GM21447 (cell line): Measurements from ENCODE around the gene HNF1A.
"Not testable (repeated sequence)": the region's sequence is repeated elsewhere in the genome, so short reads cannot be mapped to it uniquely, and the experiment has no call there.

ENCODE experiments used
- ATAC-seq: cut with Tn5 transposase; IDR thresholded peaks from one replicate; pipeline ENCODE4 v1.9.1; 2021; ENCODE audit not compliant: unreplicated experiment

HNF1A gene, protein sequence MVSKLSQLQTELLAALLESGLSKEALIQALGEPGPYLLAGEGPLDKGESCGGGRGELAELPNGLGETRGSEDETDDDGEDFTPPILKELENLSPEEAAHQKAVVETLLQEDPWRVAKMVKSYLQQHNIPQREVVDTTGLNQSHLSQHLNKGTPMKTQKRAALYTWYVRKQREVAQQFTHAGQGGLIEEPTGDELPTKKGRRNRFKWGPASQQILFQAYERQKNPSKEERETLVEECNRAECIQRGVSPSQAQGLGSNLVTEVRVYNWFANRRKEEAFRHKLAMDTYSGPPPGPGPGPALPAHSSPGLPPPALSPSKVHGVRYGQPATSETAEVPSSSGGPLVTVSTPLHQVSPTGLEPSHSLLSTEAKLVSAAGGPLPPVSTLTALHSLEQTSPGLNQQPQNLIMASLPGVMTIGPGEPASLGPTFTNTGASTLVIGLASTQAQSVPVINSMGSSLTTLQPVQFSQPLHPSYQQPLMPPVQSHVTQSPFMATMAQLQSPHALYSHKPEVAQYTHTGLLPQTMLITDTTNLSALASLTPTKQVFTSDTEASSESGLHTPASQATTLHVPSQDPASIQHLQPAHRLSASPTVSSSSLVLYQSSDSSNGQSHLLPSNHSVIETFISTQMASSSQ

DNA sequence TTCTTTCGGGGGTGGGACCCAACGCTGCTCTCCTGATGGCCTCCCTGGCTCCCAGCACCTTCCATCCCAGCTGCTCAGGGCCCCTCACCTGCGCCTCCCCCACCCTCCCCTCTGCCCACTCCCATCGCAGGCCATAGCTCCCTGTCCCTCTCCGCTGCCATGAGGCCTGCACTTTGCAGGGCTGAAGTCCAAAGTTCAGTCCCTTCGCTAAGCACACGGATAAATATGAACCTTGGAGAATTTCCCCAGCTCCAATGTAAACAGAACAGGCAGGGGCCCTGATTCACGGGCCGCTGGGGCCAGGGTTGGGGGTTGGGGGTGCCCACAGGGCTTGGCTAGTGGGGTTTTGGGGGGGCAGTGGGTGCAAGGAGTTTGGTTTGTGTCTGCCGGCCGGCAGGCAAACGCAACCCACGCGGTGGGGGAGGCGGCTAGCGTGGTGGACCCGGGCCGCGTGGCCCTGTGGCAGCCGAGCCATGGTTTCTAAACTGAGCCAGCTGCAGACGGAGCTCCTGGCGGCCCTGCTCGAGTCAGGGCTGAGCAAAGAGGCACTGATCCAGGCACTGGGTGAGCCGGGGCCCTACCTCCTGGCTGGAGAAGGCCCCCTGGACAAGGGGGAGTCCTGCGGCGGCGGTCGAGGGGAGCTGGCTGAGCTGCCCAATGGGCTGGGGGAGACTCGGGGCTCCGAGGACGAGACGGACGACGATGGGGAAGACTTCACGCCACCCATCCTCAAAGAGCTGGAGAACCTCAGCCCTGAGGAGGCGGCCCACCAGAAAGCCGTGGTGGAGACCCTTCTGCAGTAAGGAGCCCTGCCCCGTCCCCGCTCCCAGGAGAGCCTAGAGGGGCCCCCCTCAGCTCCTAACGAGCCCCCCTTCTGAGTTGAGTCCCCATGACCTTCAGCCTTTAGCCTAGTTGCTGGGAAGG, at the start of gene HNF1A:
HNF1A (plus strand) TSS at position 248 of the 924 bp plus-strand sequence; CDS start at position 474, 226 bp downstream.
- no peak for ATAC-seq

DNA sequence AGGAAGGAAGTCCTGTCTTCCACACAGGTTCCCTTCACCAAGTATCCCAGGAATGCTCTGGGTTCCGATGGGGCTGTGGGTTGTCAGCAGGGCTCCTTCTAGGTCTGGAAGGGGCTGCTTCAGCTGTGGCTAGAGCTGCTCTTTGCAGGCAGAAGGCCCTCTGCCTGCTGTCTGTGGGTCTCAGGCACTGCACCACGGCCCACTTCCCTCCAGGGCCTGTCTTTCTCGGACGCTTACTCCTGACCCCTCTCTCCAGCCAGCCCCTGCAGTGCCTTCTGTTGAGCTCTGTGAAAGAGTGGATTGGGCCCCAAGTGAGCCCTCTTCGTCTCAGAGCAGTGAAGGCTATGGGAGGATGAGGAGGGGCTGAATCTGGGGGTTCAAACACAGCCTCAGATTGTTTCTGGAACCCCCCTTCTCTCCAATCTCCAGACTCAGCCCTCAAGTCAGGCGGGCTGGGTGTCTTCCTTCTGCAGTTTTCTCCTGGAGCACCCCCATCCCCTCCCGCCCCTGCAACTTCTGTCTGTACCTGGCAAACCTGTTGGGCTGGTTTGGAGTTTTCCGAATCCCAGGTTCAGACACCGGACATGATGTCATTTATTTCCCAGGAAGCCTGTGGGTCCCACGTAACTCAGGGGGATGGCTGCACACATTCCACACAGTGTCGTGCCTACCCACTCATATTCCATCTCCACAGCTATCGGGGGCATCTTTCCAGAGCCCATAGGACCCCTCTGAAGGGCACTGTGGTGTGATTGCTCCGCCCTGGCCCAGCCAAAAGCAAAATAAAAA, 49.3 kb upstream of the HNF1A start:
- no peak for ATAC-seq

DNA sequence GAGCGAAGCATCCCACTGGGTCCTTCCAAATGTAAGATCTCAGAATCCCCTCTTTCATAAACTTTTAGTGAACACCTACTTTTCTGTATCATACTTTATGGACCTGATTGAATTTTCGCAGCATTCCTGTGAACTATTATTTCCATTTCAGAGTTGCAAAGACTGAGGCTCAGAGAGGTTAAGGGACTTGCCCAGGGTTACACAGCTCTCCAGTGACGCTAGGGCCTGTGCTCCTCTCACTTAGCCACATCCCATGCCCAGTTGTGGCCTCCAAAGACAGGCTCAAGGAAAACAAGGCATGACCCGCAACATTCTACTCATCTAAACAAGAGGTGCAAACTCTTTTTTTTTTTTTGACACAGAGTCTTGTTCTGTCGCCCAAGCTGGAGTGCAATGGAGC, 48.3 kb upstream of the HNF1A start:
- no peak for ATAC-seq

DNA sequence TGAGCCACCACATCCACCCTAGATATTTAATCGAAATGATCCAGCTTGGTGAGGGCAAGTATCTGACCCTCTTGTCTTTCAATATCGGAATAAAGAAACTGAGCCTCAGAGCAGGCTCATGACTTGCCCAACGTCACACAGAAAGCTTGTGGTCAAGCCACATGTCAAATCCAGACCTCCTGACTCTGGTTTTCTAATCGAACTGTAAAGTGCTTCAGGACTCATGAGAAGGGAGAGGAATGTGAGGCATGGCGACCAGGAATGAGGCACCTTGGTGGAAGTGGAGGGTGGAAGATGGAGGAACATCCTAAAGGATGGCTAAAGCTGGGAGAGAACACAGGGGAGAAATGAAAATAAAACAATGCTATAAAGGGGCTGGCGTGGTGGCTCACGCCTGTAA, 46.3 kb upstream of the HNF1A start:
- ATAC-seq = no peak

DNA sequence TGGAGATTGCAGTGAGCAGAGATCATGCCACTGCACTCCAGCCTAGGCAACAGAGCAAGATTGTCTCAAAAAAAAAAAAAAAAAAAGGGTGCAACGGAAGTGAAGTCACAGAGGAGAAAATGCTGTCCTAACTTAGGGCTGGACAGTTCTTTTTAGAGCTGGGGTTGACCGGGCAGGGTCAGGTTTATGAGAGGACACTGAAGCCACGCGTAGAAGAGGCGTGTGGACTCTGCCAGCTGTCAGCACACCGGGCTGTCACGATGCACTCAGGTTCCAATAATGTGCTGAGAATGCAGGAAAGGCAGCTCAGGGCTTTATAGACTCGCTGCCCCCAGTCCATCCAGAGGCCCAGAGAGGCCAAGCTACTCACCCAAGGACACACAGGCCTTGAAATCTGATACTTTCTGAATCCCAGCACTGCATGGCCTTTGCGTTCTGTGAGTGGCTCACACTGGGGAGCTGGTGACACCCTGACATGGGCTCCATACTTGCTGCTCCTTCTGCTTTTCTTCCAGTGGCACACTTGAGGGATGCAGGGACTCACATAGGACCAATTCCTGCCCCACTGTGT, 45.3 kb upstream of the HNF1A start:
- no peak for ATAC-seq

DNA sequence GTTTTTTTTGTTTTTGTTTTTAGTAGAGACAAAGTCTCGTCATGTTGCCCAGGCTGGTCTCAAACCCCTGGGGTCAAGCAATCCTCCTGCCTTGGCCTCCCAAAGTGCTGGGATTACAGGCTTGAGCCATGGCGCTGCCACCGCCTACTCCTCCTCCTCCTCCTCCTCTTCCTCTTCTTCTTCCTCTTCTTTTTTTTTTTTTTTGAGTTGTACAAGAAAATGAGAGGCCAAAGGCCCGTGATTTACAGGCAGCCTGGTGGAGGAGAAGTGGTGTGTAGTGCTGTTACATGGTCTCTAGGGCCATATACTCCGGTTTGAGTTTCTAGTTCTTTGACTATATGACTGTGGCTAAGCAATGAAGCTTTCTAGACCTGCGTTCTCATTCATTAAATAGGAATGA, 44.6 kb upstream of the HNF1A start:
- no peak for ATAC-seq

DNA sequence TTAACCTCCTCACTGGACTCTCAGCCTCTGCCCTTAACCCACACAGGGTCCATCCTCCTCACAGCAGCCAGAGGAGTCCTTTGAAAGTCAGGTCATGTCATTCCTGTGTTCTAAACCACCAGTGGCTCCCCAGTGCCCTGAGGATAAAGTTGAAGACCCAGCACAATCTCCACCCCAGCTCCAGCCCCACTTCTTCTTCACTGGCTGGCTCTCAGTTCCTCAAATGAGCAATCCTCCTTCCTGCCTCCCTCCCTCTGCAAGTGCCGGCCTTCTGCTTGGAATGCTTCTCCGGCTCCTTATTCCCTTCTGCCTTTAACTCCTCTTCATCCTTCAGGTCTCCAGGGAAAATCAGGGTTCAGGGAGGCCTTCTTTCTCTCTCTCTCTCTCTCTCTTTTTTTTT, 42.1 kb upstream of the HNF1A start:
- ATAC-seq = no peak

DNA sequence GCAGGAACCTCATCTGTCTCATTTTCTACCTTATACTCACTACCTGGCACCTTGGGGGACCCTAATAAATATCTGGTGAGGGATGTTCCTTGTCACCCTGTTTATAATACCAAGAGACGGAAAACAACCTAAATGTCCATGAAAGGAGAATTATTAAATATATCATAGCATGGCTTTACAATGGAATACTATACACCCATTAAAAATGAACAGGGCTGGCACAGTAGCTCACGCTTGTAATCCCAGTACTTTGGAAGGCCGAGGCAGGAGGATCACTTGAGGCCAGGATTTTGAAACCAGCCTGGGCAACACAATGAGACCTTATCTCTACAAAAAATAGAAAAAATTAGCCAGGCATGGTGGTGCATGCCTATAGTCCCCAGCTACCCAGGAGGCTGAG, 39.8 kb upstream of the HNF1A start:
- ATAC-seq = no peak

DNA sequence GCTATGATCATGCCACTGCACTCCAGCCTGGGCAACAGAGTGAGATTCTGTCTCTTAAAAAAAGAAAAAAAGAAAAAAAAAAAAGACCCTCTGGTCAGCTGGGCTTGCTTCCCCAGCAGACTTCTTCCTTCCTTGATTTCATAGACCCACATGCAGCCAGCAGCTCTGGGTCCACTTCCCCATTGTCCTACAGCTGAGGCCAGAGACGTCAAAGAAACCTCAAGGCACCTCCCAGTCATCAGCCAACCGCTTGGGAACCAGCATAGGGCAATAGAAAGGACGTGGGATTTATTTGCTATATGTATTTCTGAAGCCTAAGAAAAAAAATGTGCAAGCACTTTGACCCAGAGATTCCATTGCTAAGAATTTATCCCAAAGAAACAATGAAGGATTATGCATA, 38.8 kb upstream of the HNF1A start:
- ATAC-seq = no peak

DNA sequence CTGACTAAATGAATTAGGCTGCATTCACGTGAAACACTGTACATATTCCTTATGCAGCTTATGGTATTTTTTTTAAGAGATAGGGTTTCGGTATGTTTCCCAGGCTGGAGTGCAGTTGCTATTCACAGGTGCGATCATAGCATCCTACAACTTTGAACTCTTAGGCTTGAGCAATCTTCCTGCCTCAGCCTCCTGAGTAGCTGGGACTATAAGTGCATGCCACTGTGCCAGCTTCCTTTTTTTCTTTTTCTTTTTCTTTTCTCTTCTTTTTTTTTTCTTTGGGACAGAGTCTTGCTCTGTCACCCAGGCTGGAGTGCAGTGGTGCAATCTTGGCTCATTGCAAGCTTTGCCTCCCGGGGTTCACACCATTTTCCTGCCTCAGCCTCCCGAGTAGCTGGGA, 38.3 kb upstream of the HNF1A start:
- no peak for ATAC-seq

DNA sequence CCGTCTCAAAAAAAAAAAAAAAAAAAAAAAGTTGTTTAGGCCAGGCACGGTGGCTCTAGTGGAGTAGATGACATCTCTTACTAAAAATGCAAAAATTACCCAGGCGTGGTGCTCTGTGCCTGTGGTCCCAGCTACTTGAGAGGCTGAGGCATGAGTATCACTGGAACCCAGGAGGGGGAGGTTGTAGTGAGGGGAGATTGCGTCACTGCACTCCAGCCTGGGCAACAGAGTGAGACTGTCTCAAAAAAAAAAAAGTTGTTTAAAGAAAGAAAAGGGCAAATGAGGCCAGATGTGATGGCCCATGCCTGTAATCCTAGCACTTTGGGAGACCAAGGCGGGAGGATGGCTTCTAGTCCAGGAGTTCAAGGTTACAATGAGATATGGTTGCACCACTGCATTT, 37.5 kb upstream of the HNF1A start:
- ATAC-seq = no peak

DNA sequence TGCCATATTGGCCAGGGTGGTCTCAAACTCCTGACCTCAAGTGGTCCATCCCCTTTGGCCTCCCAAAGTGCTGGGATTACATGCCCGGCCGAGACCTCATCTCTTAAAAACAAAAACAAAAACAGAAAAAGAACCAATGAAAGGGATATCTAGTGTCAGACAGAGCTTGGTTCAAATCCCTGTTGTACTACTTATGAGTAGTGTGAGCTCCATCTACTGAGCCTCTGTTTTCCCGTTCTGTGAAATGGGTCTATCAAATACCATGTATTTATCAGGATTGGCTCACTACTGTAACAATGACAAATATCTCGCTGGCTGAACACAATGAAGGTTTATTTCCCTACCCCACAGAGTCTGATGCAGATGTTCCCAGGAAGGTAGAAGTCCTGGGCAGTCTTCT, 36.9 kb upstream of the HNF1A start:
- ATAC-seq = no peak

DNA sequence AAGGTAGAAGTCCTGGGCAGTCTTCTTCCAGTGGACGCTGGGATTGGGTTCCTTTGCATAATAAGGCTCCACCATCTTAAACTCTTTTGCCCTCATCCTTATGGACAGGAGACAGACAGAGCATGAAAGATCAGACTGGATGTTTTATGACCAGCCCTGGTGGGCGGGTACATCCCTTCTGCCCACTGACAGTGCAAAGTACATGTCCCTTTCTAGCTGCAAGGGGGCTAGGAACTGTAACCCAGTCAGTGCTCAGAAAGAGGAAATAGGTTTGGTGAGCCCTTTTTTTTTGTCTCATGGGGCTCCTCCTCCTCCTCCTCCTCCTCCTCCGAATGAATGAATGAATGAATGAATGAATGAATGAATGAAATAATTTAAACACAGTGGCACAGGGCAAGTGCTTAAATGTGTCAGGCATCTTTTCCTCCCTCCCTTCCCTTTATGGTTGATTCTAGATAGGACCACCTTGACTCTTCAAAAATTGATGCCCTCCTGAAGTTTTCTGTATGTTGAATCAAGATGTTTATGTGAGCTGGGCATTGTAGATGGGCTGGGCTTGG, 36.4 kb upstream of the HNF1A start:
- ATAC-seq = no peak

DNA sequence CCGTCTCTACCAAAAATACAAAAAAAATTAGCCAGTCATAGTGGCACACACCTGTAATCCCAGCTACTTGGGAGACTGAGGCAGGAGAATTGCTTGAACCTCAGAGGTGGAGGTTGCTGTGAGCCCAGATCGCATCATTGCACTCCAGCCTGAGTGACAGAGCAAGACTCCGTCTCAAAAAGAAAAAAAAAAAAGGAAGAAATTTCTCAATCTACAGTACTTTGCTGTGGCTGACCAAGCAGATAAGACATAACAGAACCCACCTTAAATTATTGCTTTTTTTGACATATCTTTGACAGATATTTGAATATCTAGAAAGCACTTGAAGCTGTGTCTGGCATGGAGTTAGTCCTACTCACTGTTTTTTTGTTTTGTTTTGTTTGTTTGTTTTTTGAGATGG, 34.9 kb upstream of the HNF1A start:
- no peak for ATAC-seq

DNA sequence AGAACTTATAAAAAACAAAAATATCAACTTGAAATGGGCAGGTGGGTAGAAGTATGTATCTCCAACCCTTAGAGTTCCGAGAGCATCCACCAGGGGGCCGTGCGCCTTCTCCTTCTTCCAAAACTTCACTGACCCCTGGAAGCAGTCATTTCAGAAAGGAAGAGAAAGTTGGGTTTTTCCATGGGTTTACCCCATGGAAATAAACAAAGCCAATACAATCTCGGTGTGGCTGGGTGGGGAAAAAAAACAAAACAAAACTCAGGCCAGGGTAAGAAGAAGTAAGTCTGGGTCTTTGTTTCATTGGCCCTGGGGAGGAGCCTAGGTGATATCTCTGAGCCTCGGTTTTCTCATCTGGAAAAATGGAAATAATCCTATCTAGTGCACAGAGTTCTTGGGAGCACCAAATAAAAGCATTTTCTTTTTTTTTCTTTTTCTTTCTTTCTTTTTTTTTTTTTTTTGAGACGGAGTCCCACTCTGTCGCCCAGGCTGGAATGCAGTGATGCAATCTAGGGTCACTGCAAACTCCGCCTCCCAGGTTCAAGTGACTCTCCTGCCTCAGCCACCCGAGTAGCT, 33.6 kb upstream of the HNF1A start:
- ATAC-seq = no peak

DNA sequence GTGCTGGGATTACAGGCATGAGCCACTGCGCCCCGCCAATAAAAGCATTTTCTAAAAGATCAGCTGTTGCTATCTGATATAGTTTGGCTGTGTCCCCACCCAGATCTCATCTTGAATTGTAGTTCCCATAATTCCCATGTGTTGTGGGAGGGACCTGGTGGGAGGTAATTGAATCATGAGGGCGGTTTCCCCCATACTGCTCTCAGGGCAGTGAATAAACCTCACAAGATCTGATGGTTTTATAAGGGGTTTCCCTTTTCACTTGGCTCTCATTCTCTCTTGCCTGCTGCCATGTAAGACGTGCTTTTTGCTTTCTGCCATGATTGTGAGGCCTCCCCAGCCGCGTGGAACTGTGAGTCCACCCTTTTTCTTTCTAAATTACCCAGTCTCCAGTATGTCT, 32.8 kb upstream of the HNF1A start:
- ATAC-seq = not testable (repeated sequence)

DNA sequence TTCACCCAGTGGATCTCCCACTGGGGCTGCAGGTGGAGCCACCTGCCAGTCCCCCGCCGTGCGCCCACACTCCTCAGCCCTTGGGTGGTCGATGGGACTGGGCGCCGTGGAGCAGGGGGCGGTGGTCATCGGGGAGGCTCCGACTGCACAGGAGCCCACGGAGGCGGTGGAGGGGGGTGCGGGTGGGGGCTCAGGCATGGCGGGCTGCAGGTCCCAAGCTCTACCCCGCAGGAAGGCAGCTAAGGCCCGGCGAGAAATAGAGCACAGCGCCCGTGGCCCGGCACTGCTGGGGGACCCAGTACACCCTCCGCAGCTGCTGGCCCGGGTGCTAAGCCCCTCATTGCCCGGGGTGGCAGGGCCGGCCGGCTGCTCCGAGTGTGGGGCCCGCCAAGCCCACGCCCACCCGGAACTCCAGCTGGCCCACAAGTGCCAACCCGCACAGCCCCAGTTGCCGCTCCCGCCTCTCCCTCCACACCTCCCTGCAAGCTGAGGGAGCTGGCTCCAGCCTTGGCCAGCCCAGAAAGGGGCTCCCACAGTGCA, 28.0 kb upstream of the HNF1A start:
- not testable (repeated sequence) for ATAC-seq

DNA sequence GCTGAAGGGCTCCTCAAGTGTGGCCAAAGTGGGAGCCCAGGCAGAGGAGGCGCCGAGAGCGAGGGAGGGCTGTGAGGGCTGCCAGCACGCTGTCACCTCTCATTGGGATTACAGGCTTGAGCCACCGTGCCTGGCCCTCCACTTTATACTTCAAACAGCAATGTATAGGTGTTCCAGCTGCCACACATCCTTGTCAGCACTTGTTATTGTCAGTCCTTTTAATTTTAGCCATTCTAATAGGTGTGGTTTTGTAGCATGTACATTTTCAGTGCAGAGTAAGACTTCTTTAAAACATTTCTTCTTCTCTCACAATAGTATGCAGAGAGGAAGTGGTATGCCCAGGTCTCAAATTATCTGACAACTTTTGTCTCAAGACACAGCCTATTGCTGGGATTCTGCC, 27.5 kb upstream of the HNF1A start:
- no peak for ATAC-seq

DNA sequence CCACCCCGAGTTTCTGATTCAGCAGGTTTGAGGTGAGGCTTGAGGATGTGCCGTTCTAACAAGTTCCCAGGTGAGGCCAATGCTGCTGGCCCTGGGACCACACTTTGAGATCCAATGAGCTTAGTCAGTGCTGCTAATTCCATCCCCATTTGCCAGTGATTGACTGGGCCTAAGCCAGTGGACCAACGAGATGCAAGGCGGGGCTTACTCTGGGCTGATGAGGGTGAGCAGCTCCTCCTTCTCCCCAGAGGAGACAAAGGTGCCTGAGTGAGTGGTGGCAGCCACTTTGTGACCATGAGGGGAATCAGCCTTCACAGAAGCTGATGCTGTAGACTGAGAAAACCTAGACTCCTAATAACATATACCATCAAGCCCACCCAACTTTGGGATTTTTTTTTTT, 23.1 kb upstream of the HNF1A start:
- no peak for ATAC-seq
